ENCODE results near the gene FOSB.

The FOSB gene

GRCh38 chr19:45492627-45493470 lies 25.1 kb downstream of the FOSB start:
- Histone ChIP-seq H3K27ac (ENCODE audit: low read depth, low read length) (peak overlapping the region; percentile 75), H3K36me3 (ENCODE audit: insufficient read depth, low read length) (no peaks in the 10 kb centered on the region), H3K27me3 (ENCODE audit: control insufficient read depth in 1 of 2, insufficient read depth in 2 of 2, low read length in 2 of 2) (peaks cover 6 to 10% of the 10 kb centered on the region in 2 donors), H3K9me3 (ENCODE audit: low read length) (no peaks in the 10 kb centered on the region), H3K4me1 (ENCODE audit: insufficient read depth, low read length) (peaks cover 23% of the 10 kb centered on the region), H3K4me3 (ENCODE audit: low read depth in 1 of 2, low read length in 2 of 2) (peak overlapping the region; percentile 62 to 71), H3K9ac (ENCODE audit: low read length) (no peak overlapping the region)

- Histone ChIP-seq H3K9ac (ENCODE audit: low read length) (no peak overlapping the region), H3K4me3 (ENCODE audit: low read depth in 1 of 2, low read length in 2 of 2) (no peak overlapping the region), H3K9me3 (ENCODE audit: low read length) (no peaks in the 10 kb centered on the region), H3K27me3 (ENCODE audit: control insufficient read depth in 1 of 2, insufficient read depth in 2 of 2, low read length in 2 of 2) (peaks cover 10 to 26% of the 10 kb centered on the region in 2 donors), H3K36me3 (ENCODE audit: insufficient read depth, low read length) (no peaks in the 10 kb centered on the region), H3K27ac (ENCODE audit: low read depth, low read length) (no peak overlapping the region), H3K4me1 (ENCODE audit: insufficient read depth, low read length) (peaks cover 30% of the 10 kb centered on the region)
Observed at GRCh38 chr19:45494261-45494916, 26.6 kb downstream of the FOSB start.

GRCh38 chr19:45495178-45495577 lies 27.4 kb downstream of the FOSB start:
- Histone ChIP-seq H3K27ac (ENCODE audit: low read depth, low read length) (no peak overlapping the region), H3K4me1 (ENCODE audit: insufficient read depth, low read length) (peaks cover 30% of the 10 kb centered on the region), H3K36me3 (ENCODE audit: insufficient read depth, low read length) (no peaks in the 10 kb centered on the region), H3K4me3 (ENCODE audit: low read depth in 1 of 2, low read length in 2 of 2) (no peak overlapping the region), H3K9me3 (ENCODE audit: low read length) (no peaks in the 10 kb centered on the region), H3K27me3 (ENCODE audit: control insufficient read depth in 1 of 2, insufficient read depth in 2 of 2, low read length in 2 of 2) (peaks cover 15 to 31% of the 10 kb centered on the region in 2 donors), H3K9ac (ENCODE audit: low read length) (no peak overlapping the region)

GRCh38 chr19:45496349-45496953 lies 28.7 kb downstream of the FOSB start:
- H3K9ac ChIP-seq (ENCODE audit: low read length): no peak overlapping the region
- H3K4me1 ChIP-seq (ENCODE audit: insufficient read depth, low read length): peaks cover 30% of the 10 kb centered on the region
- H3K9me3 ChIP-seq (ENCODE audit: low read length): no peaks in the 10 kb centered on the region
- H3K27me3 ChIP-seq (ENCODE audit: control insufficient read depth in 1 of 2, insufficient read depth in 2 of 2, low read length in 2 of 2): peaks cover 15 to 31% of the 10 kb centered on the region in 2 donors
- no peaks in the 10 kb centered on the region for H3K36me3 ChIP-seq (ENCODE audit: insufficient read depth, low read length)
- peak overlapping the region; percentile 58 to 81 for H3K4me3 ChIP-seq (ENCODE audit: low read depth in 1 of 2, low read length in 2 of 2)
- no peak overlapping the region for H3K27ac ChIP-seq (ENCODE audit: low read depth, low read length)

- Histone ChIP-seq H3K27me3 (ENCODE audit: control insufficient read depth in 1 of 2, insufficient read depth in 2 of 2, low read length in 2 of 2) (peaks cover 15 to 31% of the 10 kb centered on the region in 2 donors), H3K4me1 (ENCODE audit: insufficient read depth, low read length) (peaks cover 25% of the 10 kb centered on the region), H3K9ac (ENCODE audit: low read length) (no peak overlapping the region), H3K9me3 (ENCODE audit: low read length) (no peaks in the 10 kb centered on the region), H3K4me3 (ENCODE audit: low read depth in 1 of 2, low read length in 2 of 2) (peak overlapping the region in 1 of 2 donors; percentile 23), H3K27ac (ENCODE audit: low read depth, low read length) (no peak overlapping the region), H3K36me3 (ENCODE audit: insufficient read depth, low read length) (no peaks in the 10 kb centered on the region)
Observed at GRCh38 chr19:45497791-45498190, 30.0 kb downstream of the FOSB start.

GRCh38 chr19:45498411-45499195 lies 30.8 kb downstream of the FOSB start, which contains the start of gene PPM1N:
PPM1N (plus strand) TSS chr19:45498443; CDS start chr19:45498473, 30 bp downstream.
- H3K36me3 ChIP-seq (ENCODE audit: insufficient read depth, low read length): no peaks in the 10 kb centered on the region
- no peak within 1 kb of the TSS for H3K9ac ChIP-seq (ENCODE audit: low read length)
- H3K27ac ChIP-seq (ENCODE audit: low read depth, low read length): no peak within 1 kb of the TSS
- peak within 1 kb of the TSS in 1 of 2 donors; percentile 43 for H3K4me3 ChIP-seq (ENCODE audit: low read depth in 1 of 2, low read length in 2 of 2)
- no peaks in the 10 kb centered on the region for H3K9me3 ChIP-seq (ENCODE audit: low read length)
- H3K4me1 ChIP-seq (ENCODE audit: insufficient read depth, low read length): peaks cover 21% of the 10 kb centered on the region
- H3K27me3 ChIP-seq (ENCODE audit: control insufficient read depth in 1 of 2, insufficient read depth in 2 of 2, low read length in 2 of 2): peaks cover 15 to 31% of the 10 kb centered on the region in 2 donors

GRCh38 chr19:45499196-45500180 lies 31.7 kb downstream of the FOSB start:
- Histone ChIP-seq H3K4me1 (ENCODE audit: insufficient read depth, low read length) (peaks cover 21% of the 10 kb centered on the region), H3K9ac (ENCODE audit: low read length) (no peak overlapping the region), H3K27ac (ENCODE audit: low read depth, low read length) (no peak overlapping the region), H3K27me3 (ENCODE audit: control insufficient read depth in 1 of 2, insufficient read depth in 2 of 2, low read length in 2 of 2) (peaks cover 15 to 31% of the 10 kb centered on the region in 2 donors), H3K9me3 (ENCODE audit: low read length) (no peaks in the 10 kb centered on the region), H3K36me3 (ENCODE audit: insufficient read depth, low read length) (no peaks in the 10 kb centered on the region), H3K4me3 (ENCODE audit: low read depth in 1 of 2, low read length in 2 of 2) (no peak overlapping the region)

GRCh38 chr19:45500918-45501729 lies 33.3 kb downstream of the FOSB start:
- no peak overlapping the region for H3K9ac ChIP-seq (ENCODE audit: low read length)
- no peak overlapping the region for H3K27ac ChIP-seq (ENCODE audit: low read depth, low read length)
- peaks cover 16% of the 10 kb centered on the region for H3K4me1 ChIP-seq (ENCODE audit: insufficient read depth, low read length)
- H3K27me3 ChIP-seq (ENCODE audit: control insufficient read depth in 1 of 2, insufficient read depth in 2 of 2, low read length in 2 of 2): peaks cover 10 to 27% of the 10 kb centered on the region in 2 donors
- no peak overlapping the region for H3K4me3 ChIP-seq (ENCODE audit: low read depth in 1 of 2, low read length in 2 of 2)
- H3K9me3 ChIP-seq (ENCODE audit: low read length): no peaks in the 10 kb centered on the region
- H3K36me3 ChIP-seq (ENCODE audit: insufficient read depth, low read length): no peaks in the 10 kb centered on the region

GRCh38 chr19:45501730-45502014 lies 33.9 kb downstream of the FOSB start:
- Histone ChIP-seq H3K9ac (ENCODE audit: low read length) (no peak overlapping the region), H3K4me1 (ENCODE audit: insufficient read depth, low read length) (peaks cover 11% of the 10 kb centered on the region), H3K4me3 (ENCODE audit: low read depth in 1 of 2, low read length in 2 of 2) (no peak overlapping the region), H3K9me3 (ENCODE audit: low read length) (no peaks in the 10 kb centered on the region), H3K27ac (ENCODE audit: low read depth, low read length) (no peak overlapping the region), H3K36me3 (ENCODE audit: insufficient read depth, low read length) (no peaks in the 10 kb centered on the region), H3K27me3 (ENCODE audit: control insufficient read depth in 1 of 2, insufficient read depth in 2 of 2, low read length in 2 of 2) (peaks cover 10 to 24% of the 10 kb centered on the region in 2 donors)

GRCh38 chr19:45502111-45502510 lies 34.3 kb downstream of the FOSB start:
- no peak overlapping the region for H3K4me3 ChIP-seq (ENCODE audit: low read depth in 1 of 2, low read length in 2 of 2)
- no peak overlapping the region for H3K27ac ChIP-seq (ENCODE audit: low read depth, low read length)
- H3K4me1 ChIP-seq (ENCODE audit: insufficient read depth, low read length): peaks cover 10% of the 10 kb centered on the region
- no peaks in the 10 kb centered on the region for H3K36me3 ChIP-seq (ENCODE audit: insufficient read depth, low read length)
- H3K9ac ChIP-seq (ENCODE audit: low read length): no peak overlapping the region
- peaks cover 10 to 24% of the 10 kb centered on the region in 2 donors for H3K27me3 ChIP-seq (ENCODE audit: control insufficient read depth in 1 of 2, insufficient read depth in 2 of 2, low read length in 2 of 2)
- H3K9me3 ChIP-seq (ENCODE audit: low read length): no peaks in the 10 kb centered on the region

Measured in muscle layer of colon (tissue), 2 donors.